HCT116 (cell line): ENCODE results near the gene ATXN7L1. TPM values are rescaled to one million over a fixed set of nuclear protein-coding genes. Genes with fewer than 3 reads are reported as not detected.

Source experiments
- ATAC-seq: fragments of 200-7000 bp; cut with Tn5 transposase; 2 replicates; pipeline ENCODE4 v1.9.1; 2020; ENCODE audit warnings: mild to moderate bottlenecking, moderate library complexity
- BruUV-seq: library from RNA; stranded (reverse); fragments of 400-500 nt; replicated peaks from 2 replicates; lab custom pipeline; 2021; lab: Mats Ljungman, UMichigan
- CTCF ChIA-PET: fragments of 300-600 bp; sonication (Branson Sonifier 250); formaldehyde crosslinking; loops from one replicate; lab custom pipeline; 2021; ENCODE audit warnings: antibody characterized with exemption; lab: Charles Lee
- POLR2A ChIA-PET: fragments of 300-600, 350-600 bp; sonication (Branson Sonifier 250); formaldehyde crosslinking; loops from one replicate; lab custom pipeline; 2021; ENCODE audit warnings: antibody characterized with exemption; lab: Charles Lee
- RAD21 ChIA-PET, 2 experiments: fragments of 300-600 bp; sonication (Branson Sonifier 250); formaldehyde crosslinking; loops; one replicate each; lab custom pipeline; 2023; ENCODE audit warnings: low total read pairs in 2 of 2; ENCODE audit not compliant: uncharacterized antibody in 2 of 2, unreplicated experiment in 2 of 2, low non-redundant PET in 1 of 2; lab: Charles Lee
- DNase-seq: peaks from one replicate; pipeline ENCODE4 v3.0.0-alpha.2; 2010; ENCODE audit warnings: low read depth, low spot score
- H2AFZ ChIP-seq: fragments of 200-600 bp; shearing (Covaris generic), sonication (generic); 2 replicates; pipeline ENCODE4 v1.6.1; 2017; ENCODE audit warnings: low read depth, mixed run types, mixed read lengths, antibody characterized with exemption, low read length; ENCODE audit not compliant: poor library complexity, severe bottlenecking
- H3K27ac ChIP-seq: 2 replicates; pipeline ENCODE4 v1.5.1; 2012; ENCODE audit warnings: low read depth, low read length
- H3K27me3 ChIP-seq: fragments of 200-600 bp; sonication (generic); 2 replicates; pipeline ENCODE4 v1.6.1; 2016; ENCODE audit warnings: mixed run types, low read length, mixed read lengths; ENCODE audit not compliant: insufficient read depth
- H3K36me3 ChIP-seq, 2 experiments: fragments of 200-500 bp in 1 of 2; fragments of 200-600 bp in 1 of 2; sonication (Bioruptor generic) in 1 of 2; sonication (generic) in 1 of 2; 2 replicates each; pipeline versions ENCODE4 v1.5.1 to v1.6.1; 2014 to 2016; ENCODE audit warnings: low read length in 2 of 2, inconsistent platforms in 1 of 2, mixed read lengths in 1 of 2, mixed run types in 1 of 2; ENCODE audit not compliant: insufficient read depth in 2 of 2, control insufficient read depth in 1 of 2
- H3K4me1 ChIP-seq, 2 experiments: fragments of 200-600 bp in 1 of 2; sonication (generic) in 1 of 2; 2 replicates each; pipeline versions ENCODE4 v1.5.1 to v1.6.1; 2012 to 2017; ENCODE audit warnings: low read length in 2 of 2, inconsistent platforms in 1 of 2, mild to moderate bottlenecking in 1 of 2, mixed read lengths in 1 of 2, mixed run types in 1 of 2, moderate library complexity in 1 of 2; ENCODE audit not compliant: insufficient read depth in 2 of 2, control insufficient read depth in 1 of 2
- H3K4me2 ChIP-seq: fragments of 200-600 bp; sonication (generic); 2 replicates; pipeline ENCODE4 v1.6.1; 2017; ENCODE audit warnings: mixed run types, low read length, mixed read lengths
- H3K4me3 ChIP-seq, 2 experiments: fragments of 200-600 bp in 1 of 2; sonication (generic) in 1 of 2; replicated peaks in 1 of 2; 2 replicates each; pipeline ENCODE4 v1.5.1; 2011 to 2016; ENCODE audit warnings: low read length in 2 of 2, control low read depth in 1 of 2, low read depth in 1 of 2, mild to moderate bottlenecking in 1 of 2, mixed read lengths in 1 of 2, mixed run types in 1 of 2
- H3K79me2 ChIP-seq: fragments of 200-600 bp; sonication (generic); 2 replicates; pipeline ENCODE4 v1.6.1; 2017; ENCODE audit warnings: mild to moderate bottlenecking, mixed run types, low read length, moderate library complexity, mixed read lengths; ENCODE audit not compliant: insufficient read depth
- H3K9ac ChIP-seq: fragments of 200-600 bp; sonication (generic); 2 replicates; pipeline ENCODE4 v1.6.1; 2016; ENCODE audit warnings: low read length, mixed read lengths
- H3K9me2 ChIP-seq: fragments of 200-600 bp; sonication (generic), shearing (Covaris generic); 2 replicates; pipeline ENCODE4 v1.6.1; 2017; ENCODE audit warnings: mixed run types, mild to moderate bottlenecking, moderate library complexity; ENCODE audit not compliant: insufficient read depth
- H3K9me3 ChIP-seq, 2 experiments: fragments of 200-500 bp in 1 of 2; fragments of 200-600 bp in 1 of 2; sonication (Bioruptor generic) in 1 of 2; sonication (generic) in 1 of 2; 2 replicates each; pipeline ENCODE4 v1.6.1; 2014 to 2017; ENCODE audit warnings: low read length in 2 of 2, mixed read lengths in 2 of 2, inconsistent platforms in 1 of 2, low read depth in 1 of 2, mild to moderate bottlenecking in 1 of 2, mixed run types in 1 of 2, moderate library complexity in 1 of 2; ENCODE audit not compliant: control insufficient read depth in 1 of 2, insufficient read depth in 1 of 2
- H4K20me1 ChIP-seq: fragments of 200-600 bp; sonication (generic), shearing (Covaris generic); 2 replicates; pipeline ENCODE4 v1.6.1; 2017; ENCODE audit warnings: mixed run types, mild to moderate bottlenecking, moderate library complexity; ENCODE audit not compliant: insufficient read depth
- CEBPB ChIP-seq: IDR thresholded peaks from 2 replicates; pipeline ENCODE4 v1.6.1; 2012; ENCODE audit warnings: low read depth
- EGR1 ChIP-seq: IDR thresholded peaks from 2 replicates; pipeline ENCODE4 v1.6.1; 2012; ENCODE audit warnings: low read depth
- EZH2 ChIP-seq: fragments of 200-600 bp; sonication (generic); IDR thresholded peaks from 2 replicates; pipeline ENCODE4 v1.6.1; 2017; ENCODE audit warnings: antibody characterized with exemption, mixed run types
- EZH2phosphoT487 ChIP-seq: fragments of 200-600 bp; IDR thresholded peaks from 2 replicates; pipeline ENCODE4 v1.6.1; 2018; ENCODE audit warnings: antibody characterized with exemption, borderline replicate concordance
- POLR2A ChIP-seq: IDR thresholded peaks from 2 replicates; pipeline ENCODE4 v1.7.0; 2011; ENCODE audit warnings: borderline replicate concordance; ENCODE audit not compliant: insufficient read depth, insufficient read length; ENCODE audit errors: extremely low read depth
- POLR2AphosphoS5 ChIP-seq: IDR thresholded peaks from 2 replicates; pipeline ENCODE4 v1.6.1; 2011; ENCODE audit warnings: mild to moderate bottlenecking, low read depth, low read length, moderate library complexity
- RAD21 ChIP-seq: IDR thresholded peaks from 2 replicates; pipeline ENCODE4 v1.6.1; 2012; ENCODE audit warnings: low read depth, mild to moderate bottlenecking
- TCF7L2 ChIP-seq: IDR thresholded peaks from 2 replicates; pipeline ENCODE4 v1.7.0; 2011; ENCODE audit warnings: borderline replicate concordance, inconsistent platforms; ENCODE audit not compliant: insufficient read depth, insufficient read length; ENCODE audit errors: extremely low read depth
- YY1 ChIP-seq: IDR thresholded peaks from 2 replicates; pipeline ENCODE4 v1.6.1; 2011; ENCODE audit warnings: low read length, low read depth, moderate library complexity, mild to moderate bottlenecking; ENCODE audit not compliant: insufficient replicate concordance; ENCODE audit errors: extremely low read depth
- ZFX ChIP-seq: fragments of 450-650 bp; IDR thresholded peaks from 2 replicates; pipeline ENCODE4 v1.6.1; 2017
- intact Hi-C: fragments of 100-400 bp; cut with micrococcal nuclease; formaldehyde crosslinking; loops from 2 replicates; pipeline ENCODE4 v1.10.0; 2022
- total RNA-seq: library from RNA; stranded (reverse); gene quantifications from one replicate; pipeline ENCODE4 v1.2.1, GENCODE V29; 2021; ENCODE audit not compliant: unreplicated experiment
- TF ChIP-seq, protein P1 (sequence below): IDR thresholded peaks from 2 replicates; pipeline ENCODE4 v1.6.1; 2012; ENCODE audit warnings: low read depth
- TF ChIP-seq, protein P2 (sequence below), 3 experiments: fragments of 200-600 bp in 1 of 3; sonication (generic) in 1 of 3; IDR thresholded peaks in 2 of 3; conservative IDR thresholded peaks in 1 of 3; 2 replicates each; pipeline ENCODE4 v1.5.1; 2012 to 2017; ENCODE audit warnings: low read depth in 2 of 3, low read length in 2 of 3, antibody characterized with exemption in 1 of 3, borderline replicate concordance in 1 of 3, control low read depth in 1 of 3, mild to moderate bottlenecking in 1 of 3, mixed read lengths in 1 of 3, mixed run types in 1 of 3, moderate library complexity in 1 of 3; ENCODE audit not compliant: insufficient read depth in 1 of 3
- TF ChIP-seq, protein P3 (sequence below): IDR thresholded peaks from 2 replicates; pipeline ENCODE4 v1.6.1; 2012

ATXN7L1 gene
- total RNA-seq, 1 experiment from 2014 or later: 11.5 TPM

DNA sequence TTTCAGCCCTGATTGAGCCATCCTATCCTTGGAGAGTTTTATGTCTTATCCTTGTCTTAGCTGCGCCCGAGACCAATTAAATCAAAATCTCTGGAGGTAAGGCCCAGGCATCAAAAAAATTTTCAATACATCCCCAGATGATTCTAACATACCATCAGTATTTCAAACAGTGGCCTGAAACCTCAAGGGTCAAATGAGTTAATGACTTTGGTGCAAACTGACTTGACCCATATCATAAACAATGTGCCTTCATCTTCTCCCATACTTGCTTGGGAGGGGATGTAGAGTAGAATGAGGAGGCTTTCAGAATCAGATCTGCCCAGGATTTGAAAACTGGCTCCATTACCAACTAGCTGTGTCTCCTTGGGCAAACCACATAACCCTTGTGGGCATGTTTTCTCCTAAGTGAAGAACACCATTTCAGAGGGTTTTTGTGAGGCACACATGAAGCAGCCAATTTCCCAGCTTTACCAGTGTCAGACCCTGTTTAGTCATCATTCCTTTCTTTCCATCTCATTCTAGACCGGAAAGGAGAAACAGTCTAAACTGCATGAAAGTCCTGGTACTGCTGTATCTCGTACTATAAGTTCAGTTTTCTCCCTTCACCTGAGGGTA is 35.7 kb upstream of the ATXN7L1 start:
- H4K20me1 ChIP-seq: no peaks in the 10 kb centered on the region
- no peaks in the 10 kb centered on the region for H3K9me2 ChIP-seq
- no peak for TF ChIP-seq EZH2
- TF ChIP-seq POLR2AphosphoS5: no peak
- TF ChIP-seq YY1: no peak
- no peak for TF ChIP-seq ZFX
- TF ChIP-seq EGR1: no peak
- TF ChIP-seq, protein P1, sequence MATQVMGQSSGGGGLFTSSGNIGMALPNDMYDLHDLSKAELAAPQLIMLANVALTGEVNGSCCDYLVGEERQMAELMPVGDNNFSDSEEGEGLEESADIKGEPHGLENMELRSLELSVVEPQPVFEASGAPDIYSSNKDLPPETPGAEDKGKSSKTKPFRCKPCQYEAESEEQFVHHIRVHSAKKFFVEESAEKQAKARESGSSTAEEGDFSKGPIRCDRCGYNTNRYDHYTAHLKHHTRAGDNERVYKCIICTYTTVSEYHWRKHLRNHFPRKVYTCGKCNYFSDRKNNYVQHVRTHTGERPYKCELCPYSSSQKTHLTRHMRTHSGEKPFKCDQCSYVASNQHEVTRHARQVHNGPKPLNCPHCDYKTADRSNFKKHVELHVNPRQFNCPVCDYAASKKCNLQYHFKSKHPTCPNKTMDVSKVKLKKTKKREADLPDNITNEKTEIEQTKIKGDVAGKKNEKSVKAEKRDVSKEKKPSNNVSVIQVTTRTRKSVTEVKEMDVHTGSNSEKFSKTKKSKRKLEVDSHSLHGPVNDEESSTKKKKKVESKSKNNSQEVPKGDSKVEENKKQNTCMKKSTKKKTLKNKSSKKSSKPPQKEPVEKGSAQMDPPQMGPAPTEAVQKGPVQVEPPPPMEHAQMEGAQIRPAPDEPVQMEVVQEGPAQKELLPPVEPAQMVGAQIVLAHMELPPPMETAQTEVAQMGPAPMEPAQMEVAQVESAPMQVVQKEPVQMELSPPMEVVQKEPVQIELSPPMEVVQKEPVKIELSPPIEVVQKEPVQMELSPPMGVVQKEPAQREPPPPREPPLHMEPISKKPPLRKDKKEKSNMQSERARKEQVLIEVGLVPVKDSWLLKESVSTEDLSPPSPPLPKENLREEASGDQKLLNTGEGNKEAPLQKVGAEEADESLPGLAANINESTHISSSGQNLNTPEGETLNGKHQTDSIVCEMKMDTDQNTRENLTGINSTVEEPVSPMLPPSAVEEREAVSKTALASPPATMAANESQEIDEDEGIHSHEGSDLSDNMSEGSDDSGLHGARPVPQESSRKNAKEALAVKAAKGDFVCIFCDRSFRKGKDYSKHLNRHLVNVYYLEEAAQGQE: no peak
- TF ChIP-seq, protein P2, sequence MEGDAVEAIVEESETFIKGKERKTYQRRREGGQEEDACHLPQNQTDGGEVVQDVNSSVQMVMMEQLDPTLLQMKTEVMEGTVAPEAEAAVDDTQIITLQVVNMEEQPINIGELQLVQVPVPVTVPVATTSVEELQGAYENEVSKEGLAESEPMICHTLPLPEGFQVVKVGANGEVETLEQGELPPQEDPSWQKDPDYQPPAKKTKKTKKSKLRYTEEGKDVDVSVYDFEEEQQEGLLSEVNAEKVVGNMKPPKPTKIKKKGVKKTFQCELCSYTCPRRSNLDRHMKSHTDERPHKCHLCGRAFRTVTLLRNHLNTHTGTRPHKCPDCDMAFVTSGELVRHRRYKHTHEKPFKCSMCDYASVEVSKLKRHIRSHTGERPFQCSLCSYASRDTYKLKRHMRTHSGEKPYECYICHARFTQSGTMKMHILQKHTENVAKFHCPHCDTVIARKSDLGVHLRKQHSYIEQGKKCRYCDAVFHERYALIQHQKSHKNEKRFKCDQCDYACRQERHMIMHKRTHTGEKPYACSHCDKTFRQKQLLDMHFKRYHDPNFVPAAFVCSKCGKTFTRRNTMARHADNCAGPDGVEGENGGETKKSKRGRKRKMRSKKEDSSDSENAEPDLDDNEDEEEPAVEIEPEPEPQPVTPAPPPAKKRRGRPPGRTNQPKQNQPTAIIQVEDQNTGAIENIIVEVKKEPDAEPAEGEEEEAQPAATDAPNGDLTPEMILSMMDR (IDR thresholded peaks at IDR 0.05 in 2 of 3, conservative IDR thresholded peaks at IDR 0.05 in 1 of 3; ENCODE audit: borderline replicate concordance in 1 of 3, insufficient read depth in 1 of 3, low read depth in 2 of 3, low read length in 2 of 3): no peak
- no peak for TF ChIP-seq RAD21
- TF ChIP-seq, protein P3, sequence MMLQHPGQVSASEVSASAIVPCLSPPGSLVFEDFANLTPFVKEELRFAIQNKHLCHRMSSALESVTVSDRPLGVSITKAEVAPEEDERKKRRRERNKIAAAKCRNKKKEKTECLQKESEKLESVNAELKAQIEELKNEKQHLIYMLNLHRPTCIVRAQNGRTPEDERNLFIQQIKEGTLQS: no peak
- TF ChIP-seq CEBPB: no peak
- TF ChIP-seq EZH2phosphoT487: no peak
- no peak for TF ChIP-seq POLR2A
- no peak for TF ChIP-seq TCF7L2
- TF ChIP-seq, all 23 proteins: peak for 0
- Histone ChIP-seq H3K4me1 (no peaks in the 10 kb centered on the region), H2AFZ (no peak overlapping the region), H3K4me2 (no peak overlapping the region), H3K9ac (no peak overlapping the region), H3K27ac (no peak overlapping the region), H3K9me3 (no peaks in the 10 kb centered on the region), H3K4me3 (no peak overlapping the region), H3K36me3 (peaks cover 0 to 11% of the 10 kb centered on the region in 2 experiments; a peak in 1 of 4 replicates), H3K27me3 (no peaks in the 10 kb centered on the region), H3K79me2 (no peaks in the 10 kb centered on the region)
- ATAC-seq (no peak), DNase-seq (no peak)
- ChIA-PET POLR2A (no interaction called here), RAD21 (no interaction called here), CTCF (no interaction called here)
- no TSS peak for BruUV-seq
- intact Hi-C loops: no loop called here
